CD8-positive, alpha-beta memory T cell (primary cell): ENCODE data around the gene RBM4. TPM values are rescaled to one million over a fixed set of nuclear protein-coding genes. Genes with fewer than 3 reads are reported as not detected.
A peak's percentile ranks its signal among the peaks of the same experiment; 100 is the strongest.

Source experiments
- CTCF ChIA-PET: fragments of 350-600 bp; sonication (Branson Sonifier 250); formaldehyde crosslinking; loops from one replicate; lab custom pipeline; 2021; ENCODE audit warnings: antibody characterized with exemption; lab: Charles Lee
- POLR2A ChIA-PET: fragments of 350-600 bp; sonication (Branson Sonifier 250); formaldehyde crosslinking; loops from one replicate; lab custom pipeline; 2021; ENCODE audit warnings: antibody characterized with exemption; lab: Charles Lee
- DNase-seq, 5 donors: peaks; one replicate each; pipeline versions ENCODE4 v3.0.0 to v3.0.0-alpha.2; 2020 to 2022; ENCODE audit warnings: mixed read lengths in 1 of 5
- H3K27ac ChIP-seq: one replicate; pipeline ENCODE4 v1.7.0; 2013; ENCODE audit warnings: low read depth, mild to moderate bottlenecking, low read length, moderate library complexity
- H3K27me3 ChIP-seq: 2 replicates; pipeline ENCODE4 v1.7.0; 2013; ENCODE audit warnings: low read length, mild to moderate bottlenecking; ENCODE audit not compliant: insufficient read depth, poor library complexity, severe bottlenecking
- H3K36me3 ChIP-seq: 2 replicates; pipeline ENCODE4 v1.7.0; 2013; ENCODE audit warnings: mild to moderate bottlenecking, low read length, moderate library complexity; ENCODE audit not compliant: insufficient read depth
- H3K4me1 ChIP-seq: 2 replicates; pipeline ENCODE4 v1.7.0; 2013; ENCODE audit warnings: mild to moderate bottlenecking, low read length, moderate library complexity; ENCODE audit not compliant: insufficient read depth
- H3K4me3 ChIP-seq: 2 replicates; pipeline ENCODE4 v1.7.0; 2013; ENCODE audit warnings: mild to moderate bottlenecking, low read length
- H3K9me3 ChIP-seq: 2 replicates; pipeline ENCODE4 v1.7.0; 2013; ENCODE audit warnings: mild to moderate bottlenecking, low read length
- H3K27ac Mint-ChIP-seq, 8 donors: one replicate each; pipeline ENCODE4 v1.8.0; 2020 to 2021; ENCODE audit warnings: mixed read lengths in 8 of 8, mild to moderate bottlenecking in 6 of 8, inconsistent platforms in 3 of 8, moderate library complexity in 3 of 8
- H3K27me3 Mint-ChIP-seq, 2 donors: one replicate each; pipeline ENCODE4 v1.8.0; 2020 to 2021; ENCODE audit warnings: mixed read lengths in 2 of 2, mild to moderate bottlenecking in 1 of 2, moderate library complexity in 1 of 2
- H3K36me3 Mint-ChIP-seq, 3 donors: one replicate each; pipeline ENCODE4 v1.8.0; 2020 to 2021; ENCODE audit warnings: mixed read lengths in 3 of 3, inconsistent platforms in 1 of 3, mild to moderate bottlenecking in 1 of 3
- H3K4me1 Mint-ChIP-seq, 3 donors: one replicate each; pipeline ENCODE4 v1.8.0; 2020 to 2021; ENCODE audit warnings: mixed read lengths in 3 of 3, inconsistent platforms in 1 of 3, mild to moderate bottlenecking in 1 of 3
- H3K4me3 Mint-ChIP-seq, 7 donors: one replicate each; pipeline ENCODE4 v1.8.0; 2020 to 2021; ENCODE audit warnings: mixed read lengths in 7 of 7, mild to moderate bottlenecking in 6 of 7, moderate library complexity in 4 of 7, inconsistent platforms in 2 of 7
- H3K9me3 Mint-ChIP-seq, 5 donors: one replicate each; pipeline ENCODE4 v1.8.0; 2020 to 2022; ENCODE audit warnings: mixed read lengths in 5 of 5, mild to moderate bottlenecking in 3 of 5, moderate library complexity in 2 of 5, inconsistent platforms in 1 of 5
- polyA plus RNA-seq: library from polyadenylated mRNA; unstranded; fragments of 300-500 nt; fragmentation: Illumina TruSeq; gene quantifications from one replicate; pipeline ENCODE4 v1.2.3, GENCODE V29; 2021
- total RNA-seq, 2 experiments: library from RNA; stranded (reverse); gene quantifications; one replicate each; pipeline ENCODE4 v1.2.3, GENCODE V29; 2021

Gene RBM4
- total and polyA plus RNA-seq, 3 experiments from 2014 or later: 115 to 224 (median 124) TPM

DNA sequence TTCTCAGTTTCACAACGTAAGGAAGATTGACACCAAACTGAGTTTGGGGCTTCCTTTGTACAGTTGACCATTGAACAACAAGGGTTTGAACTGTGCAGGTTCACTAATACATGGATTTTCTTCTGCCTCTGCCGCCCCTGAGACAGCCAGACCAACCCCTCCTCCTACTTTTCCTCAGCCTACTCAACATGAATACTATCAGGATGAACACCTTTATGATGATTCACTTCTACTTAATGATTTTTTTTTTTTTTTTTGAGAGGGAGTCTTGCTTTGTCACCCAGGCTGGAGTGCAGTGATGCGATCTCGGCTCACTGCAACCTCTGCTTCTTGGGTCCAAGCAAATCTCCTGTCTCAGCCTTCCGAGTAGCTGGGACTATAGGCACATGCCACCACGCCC, 14.6 kb downstream of the RBM4 start:
- no peak for DNase-seq

DNA sequence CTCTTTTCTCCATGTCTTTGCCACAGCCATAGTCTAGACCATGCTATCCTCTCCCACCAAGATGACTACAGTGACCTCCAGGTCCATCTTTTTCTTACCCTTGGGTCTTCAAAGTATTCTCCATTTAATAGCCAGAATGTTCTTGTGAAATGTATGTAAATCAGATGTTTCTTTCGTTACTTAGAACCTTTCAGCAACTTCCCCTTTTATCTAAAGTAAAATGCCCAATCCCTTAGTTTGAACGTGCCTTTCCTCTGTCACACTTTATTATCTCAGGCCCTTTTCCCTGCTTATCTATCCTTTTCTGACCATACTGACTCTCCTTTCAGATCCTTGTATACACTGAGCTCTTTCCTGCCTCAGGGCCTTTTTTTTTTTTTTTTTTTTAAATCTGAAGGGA, 21.3 kb downstream of the RBM4 start:
- Histone ChIP-seq H3K27ac (no peak overlapping the region), H3K4me3 (no peak overlapping the region), H3K36me3 (peaks cover 19% of the 10 kb centered on the region), H3K4me1 (no peaks in the 10 kb centered on the region), H3K27me3 (no peaks in the 10 kb centered on the region), H3K9me3 (no peaks in the 10 kb centered on the region)
- ChIA-PET POLR2A (interaction anchor here (0.6 to 1.1 kb wide), 5 partner anchors 22 to 800 kb away, joined by 3 to 6 read pairs (median 3); partner anchors contain the start of genes RBM4 and YIF1A), CTCF (interaction anchor here (0.7 to 3.1 kb wide), 3 partner anchors 17 to 111 kb away, joined by 3 to 15 read pairs (median 4); partner anchors contain the start of gene RBM4B)
- DNase-seq: no peak
- H3K36me3 Mint-ChIP-seq: peaks cover 0 to 59% (median 6%) of the 10 kb centered on the region in 3 donors
- peak overlapping the region in 5 of 8 donors; percentile 1 to 43 (median 4) for H3K27ac Mint-ChIP-seq
- H3K4me1 Mint-ChIP-seq: peaks cover 15 to 32% (median 25%) of the 10 kb centered on the region in 3 donors
- no peaks in the 10 kb centered on the region for H3K9me3 Mint-ChIP-seq
- H3K27me3 Mint-ChIP-seq: peaks cover 0 to 2% of the 10 kb centered on the region in 2 donors
- H3K4me3 Mint-ChIP-seq: no peak overlapping the region

More for the DNA sequence above, 14.6 kb downstream of the RBM4 start:
- H3K9me3 ChIP-seq: no peaks in the 10 kb centered on the region
- no peak overlapping the region for H3K27ac ChIP-seq
- peaks cover 13% of the 10 kb centered on the region for H3K36me3 ChIP-seq
- Mint-ChIP-seq H3K27me3 (no peaks in the 10 kb centered on the region), H3K9me3 (no peaks in the 10 kb centered on the region), H3K4me3 (peak overlapping the region in 1 of 7 donors; percentile 77), H3K4me1 (peaks cover 29 to 48% (median 36%) of the 10 kb centered on the region in 3 donors), H3K27ac (peak overlapping the region in 2 of 8 donors; percentile 42 to 46), H3K36me3 (peaks cover 0 to 61% (median 18%) of the 10 kb centered on the region in 3 donors)
- POLR2A ChIA-PET: interaction anchor here (0.7 to 3.6 kb wide), 2 partner anchors 13 to 16 kb away, joined by 6 to 30 read pairs; partner anchors contain the start of gene RBM4
- CTCF ChIA-PET: interaction anchor here (1.2 kb wide), 1 partner anchor 12 kb away, joined by 3 read pairs; no protein-coding TSS in a partner anchor
- H3K4me3 ChIP-seq: no peak overlapping the region
- no peaks in the 10 kb centered on the region for H3K27me3 ChIP-seq
- peaks cover 9% of the 10 kb centered on the region for H3K4me1 ChIP-seq

DNA sequence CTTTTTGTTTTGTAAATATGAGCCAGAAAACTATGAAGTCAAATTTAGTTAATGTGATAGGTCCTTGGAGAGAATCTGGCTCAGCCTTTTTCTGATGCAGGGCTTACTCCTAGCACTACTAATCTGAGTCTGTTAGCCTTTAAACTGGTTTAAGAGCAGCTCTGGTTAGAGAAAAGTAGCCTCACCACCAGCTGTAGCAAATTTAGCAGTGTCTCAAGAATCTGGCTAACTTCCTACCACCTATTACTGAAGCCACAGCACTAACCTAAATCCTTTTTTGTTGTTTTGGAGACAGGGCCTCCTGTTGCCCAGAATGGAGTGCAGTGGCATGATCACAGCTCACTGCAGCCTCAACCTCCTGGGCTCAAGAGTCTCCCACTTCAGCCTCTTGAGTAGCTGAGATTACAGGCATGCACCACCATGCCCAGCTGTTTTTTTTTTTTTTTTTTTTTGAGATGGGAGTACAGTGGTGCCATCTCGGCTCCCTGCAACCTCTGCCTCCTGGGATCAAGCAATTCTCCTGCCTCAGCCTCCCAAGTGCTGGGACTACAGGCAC, 25.3 kb downstream of the RBM4 start:
- H3K27me3 Mint-ChIP-seq: peaks cover 0 to 2% of the 10 kb centered on the region in 2 donors
- H3K4me3 ChIP-seq: no peak overlapping the region
- H3K9me3 ChIP-seq: no peaks in the 10 kb centered on the region
- POLR2A ChIA-PET: interaction anchor here (0.6 kb wide), 1 partner anchor 8 kb away, joined by 4 read pairs; no protein-coding TSS in a partner anchor
- peaks cover 45% of the 10 kb centered on the region for H3K36me3 ChIP-seq
- DNase-seq: no peak
- H3K9me3 Mint-ChIP-seq: no peaks in the 10 kb centered on the region
- H3K4me1 ChIP-seq: no peaks in the 10 kb centered on the region
- CTCF ChIA-PET: interaction anchor here (1.4 to 1.8 kb wide), 3 partner anchors 14 to 44 kb away, joined by 3 to 7 read pairs (median 4); partner anchors contain the start of gene RBM4B
- H3K27ac Mint-ChIP-seq: peak overlapping the region in 2 of 8 donors; percentile 17 to 64
- peaks cover 0 to 75% (median 7%) of the 10 kb centered on the region in 3 donors for H3K36me3 Mint-ChIP-seq
- no peak overlapping the region for H3K4me3 Mint-ChIP-seq
- H3K27me3 ChIP-seq: no peaks in the 10 kb centered on the region
- peaks cover 20 to 59% (median 42%) of the 10 kb centered on the region in 3 donors for H3K4me1 Mint-ChIP-seq
- H3K27ac ChIP-seq: no peak overlapping the region

DNA sequence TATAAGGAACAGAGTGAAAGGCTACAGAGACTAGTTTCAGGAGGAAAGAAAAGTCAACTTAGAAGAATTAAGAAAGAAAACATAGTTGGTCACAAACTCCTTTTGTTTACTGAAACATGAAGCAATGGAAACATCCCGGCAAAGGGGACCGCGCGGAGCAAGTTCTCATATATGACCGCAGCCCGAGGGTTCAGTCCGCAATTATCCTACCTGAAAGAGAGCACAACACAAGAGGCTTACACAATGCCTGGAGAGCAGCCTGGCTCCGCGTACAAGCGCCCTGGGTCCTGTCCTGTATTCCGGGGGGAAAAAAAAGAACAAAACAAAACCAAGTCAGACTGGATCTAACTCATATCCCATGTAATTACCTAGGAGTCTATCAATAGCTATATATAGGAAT, 26.9 kb downstream of the RBM4 start:
- H3K4me3 Mint-ChIP-seq: no peak overlapping the region
- Histone ChIP-seq H3K9me3 (no peaks in the 10 kb centered on the region), H3K36me3 (peaks cover 36% of the 10 kb centered on the region), H3K27ac (no peak overlapping the region), H3K4me1 (no peaks in the 10 kb centered on the region), H3K27me3 (no peaks in the 10 kb centered on the region), H3K4me3 (no peak overlapping the region)
- peak overlapping the region in 4 of 8 donors; percentile 26 to 59 (median 42) for H3K27ac Mint-ChIP-seq
- H3K27me3 Mint-ChIP-seq: no peaks in the 10 kb centered on the region
- H3K4me1 Mint-ChIP-seq: peaks cover 25 to 63% (median 38%) of the 10 kb centered on the region in 3 donors
- DNase-seq: no peak
- H3K36me3 Mint-ChIP-seq: peaks cover 0 to 77% (median 11%) of the 10 kb centered on the region in 3 donors
- CTCF ChIA-PET: interaction anchor here (0.7 to 1.8 kb wide), 4 partner anchors 12 to 27 kb away, joined by 3 to 7 read pairs (median 3); partner anchors contain the start of genes RBM4 and RBM4B
- no peaks in the 10 kb centered on the region for H3K9me3 Mint-ChIP-seq
- POLR2A ChIA-PET: no interaction called here

DNA sequence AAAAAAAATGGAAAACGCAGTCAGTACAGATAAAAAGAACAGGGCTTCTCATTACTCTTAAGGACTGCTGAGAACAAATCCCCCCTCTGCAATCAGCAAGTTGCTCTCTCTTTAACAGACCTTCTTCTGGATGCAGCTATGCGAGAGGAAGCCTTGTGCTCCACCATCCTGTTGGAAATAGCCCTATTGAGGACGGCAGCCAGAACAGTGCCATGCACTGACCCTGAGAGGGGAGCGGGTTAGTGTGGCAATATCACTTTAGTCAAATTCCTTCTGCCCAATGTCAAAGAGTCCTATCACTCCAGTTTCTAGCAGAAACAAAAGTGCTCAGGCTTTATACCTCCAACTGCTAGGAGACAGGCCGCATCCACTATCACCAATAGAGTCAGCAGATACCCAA, 32.3 kb downstream of the RBM4 start:
- ChIA-PET POLR2A (no interaction called here), CTCF (no interaction called here)
- peaks cover 21% of the 10 kb centered on the region for H3K36me3 ChIP-seq
- H3K27me3 ChIP-seq: no peaks in the 10 kb centered on the region
- no peaks in the 10 kb centered on the region for H3K9me3 ChIP-seq
- peak overlapping the region in 6 of 8 donors; percentile 11 to 92 (median 52) for H3K27ac Mint-ChIP-seq
- peaks cover 39 to 69% (median 46%) of the 10 kb centered on the region in 3 donors for H3K4me1 Mint-ChIP-seq
- H3K9me3 Mint-ChIP-seq: no peaks in the 10 kb centered on the region
- no peak overlapping the region for H3K27ac ChIP-seq
- H3K27me3 Mint-ChIP-seq: no peaks in the 10 kb centered on the region
- H3K36me3 Mint-ChIP-seq: peaks cover 0 to 48% (median 3%) of the 10 kb centered on the region in 3 donors
- H3K4me1 ChIP-seq: peaks cover 18% of the 10 kb centered on the region
- no peak overlapping the region for H3K4me3 Mint-ChIP-seq
- H3K4me3 ChIP-seq: no peak overlapping the region
- no peak for DNase-seq

DNA sequence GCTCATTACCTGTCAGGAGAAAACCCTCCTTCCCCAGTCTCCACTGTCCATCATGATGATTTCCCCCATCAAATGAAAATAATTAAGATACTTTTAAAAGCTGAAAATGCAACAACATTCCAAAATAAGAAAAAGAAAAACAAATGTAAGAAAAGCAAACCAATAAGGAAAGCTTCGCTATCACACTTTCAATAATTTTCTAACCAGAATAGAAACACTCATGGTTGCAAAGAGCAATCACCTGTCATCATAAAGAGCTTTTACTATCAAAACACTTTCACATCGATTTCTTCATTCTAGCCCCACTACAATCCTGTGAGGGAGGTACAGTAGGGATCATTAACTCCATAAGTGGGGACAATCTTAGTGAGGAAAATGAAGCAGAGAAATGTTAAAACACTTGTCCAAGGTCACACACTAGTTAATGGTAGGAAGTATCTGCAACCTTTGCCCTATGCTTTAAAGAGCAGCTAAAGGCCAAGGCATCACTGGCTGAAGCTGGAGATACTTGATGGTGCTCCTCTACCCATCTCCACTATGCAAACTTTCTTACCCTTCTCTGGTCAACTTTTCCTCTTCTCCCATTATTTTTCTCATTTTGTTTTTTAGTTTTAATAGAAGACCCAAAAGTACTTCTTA, 36.6 kb downstream of the RBM4 start:
- Mint-ChIP-seq H3K27me3 (no peaks in the 10 kb centered on the region), H3K4me3 (peak overlapping the region in 5 of 7 donors; percentile 3 to 25 (median 16)), H3K9me3 (no peaks in the 10 kb centered on the region), H3K4me1 (peaks cover 44 to 61% (median 48%) of the 10 kb centered on the region in 3 donors), H3K36me3 (peaks cover 0 to 25% (median 3%) of the 10 kb centered on the region in 3 donors), H3K27ac (peak overlapping the region; percentile 3 to 98 (median 53))
- H3K27ac ChIP-seq: no peak overlapping the region
- H3K4me1 ChIP-seq: peaks cover 43% of the 10 kb centered on the region
- H3K4me3 ChIP-seq: no peak overlapping the region
- no peaks in the 10 kb centered on the region for H3K9me3 ChIP-seq
- CTCF ChIA-PET: interaction anchor here (0.5 to 1.0 kb wide), 2 partner anchors 97 to 352 kb away, joined by 3 read pairs; no protein-coding TSS in a partner anchor
- no peaks in the 10 kb centered on the region for H3K36me3 ChIP-seq
- no peak for DNase-seq
- H3K27me3 ChIP-seq: no peaks in the 10 kb centered on the region
- POLR2A ChIA-PET: interaction anchor here (1.4 kb wide), 1 partner anchor 37 kb away, joined by 5 read pairs; the partner anchor contains the start of gene RBM4

DNA sequence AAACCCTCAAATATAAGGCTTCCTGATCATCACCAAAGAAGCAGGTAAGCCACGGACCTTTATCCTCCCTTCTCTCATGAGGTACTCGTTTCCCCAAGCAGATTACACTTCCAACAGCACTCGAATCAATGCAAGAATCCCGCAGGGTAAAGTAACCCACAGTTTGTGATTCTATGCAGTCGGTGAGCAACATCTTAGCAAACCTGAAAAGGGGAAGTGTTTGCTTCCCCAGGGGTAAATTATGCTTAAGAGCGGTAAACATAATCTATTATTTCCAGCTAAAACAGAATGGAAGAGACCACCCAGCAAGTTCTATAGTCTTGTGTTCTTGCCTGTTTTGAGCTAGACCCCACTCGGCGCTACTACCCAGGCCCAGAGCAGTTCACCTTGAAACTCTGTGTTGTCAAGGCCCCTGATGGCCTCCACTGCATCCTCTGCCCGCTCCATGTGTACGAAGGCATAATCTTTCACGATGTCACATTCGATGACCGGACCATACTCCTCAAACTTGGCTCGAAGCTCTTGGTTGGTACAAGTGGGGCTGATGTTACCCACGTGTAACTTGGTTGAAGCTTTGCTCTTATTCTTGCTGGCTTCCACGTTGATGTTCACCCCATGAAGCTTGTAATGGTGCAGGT, 37.9 kb downstream of the RBM4 start:
- Mint-ChIP-seq H3K27ac (peak overlapping the region; percentile 31 to 100 (median 99)), H3K9me3 (no peaks in the 10 kb centered on the region), H3K4me3 (peak overlapping the region; percentile 90 to 99 (median 95)), H3K27me3 (no peaks in the 10 kb centered on the region), H3K36me3 (peaks cover 0 to 18% (median 3%) of the 10 kb centered on the region in 3 donors), H3K4me1 (peaks cover 37 to 51% (median 43%) of the 10 kb centered on the region in 3 donors)
- peak in 1 of 5 donors; percentile 26 for DNase-seq
- H3K27ac ChIP-seq: no peak overlapping the region
- H3K4me1 ChIP-seq: peaks cover 43% of the 10 kb centered on the region
- H3K36me3 ChIP-seq: no peaks in the 10 kb centered on the region
- H3K27me3 ChIP-seq: no peaks in the 10 kb centered on the region
- POLR2A ChIA-PET: interaction anchor here (0.6 to 2.6 kb wide), 8 partner anchors 8 to 916 kb away, joined by 3 to 41 read pairs (median 6); partner anchors contain the start of genes RBM14 and RBM4
- CTCF ChIA-PET: interaction anchor here (0.6 to 6.5 kb wide), 13 partner anchors 8 to 273 kb away, joined by 3 to 135 read pairs (median 11); partner anchors contain the start of genes CCDC87, CCS, MRPL11 and PELI3
- peak overlapping the region; percentile 99 for H3K4me3 ChIP-seq
- no peaks in the 10 kb centered on the region for H3K9me3 ChIP-seq
